A673 (cell line): ENCODE results near the gene HLA-DQB2. TPM values are rescaled to one million over a fixed set of nuclear protein-coding genes. Genes with fewer than 3 reads are reported as not detected.
"Not testable (repeated sequence)": the region's sequence is repeated elsewhere in the genome, so short reads cannot be mapped to it uniquely, and the experiment has no call there.

Experiments used
- Bru-seq: library from RNA; stranded (reverse); fragments of 400-500 nt; gene quantifications from one replicate; lab custom pipeline; 2021; lab: Mats Ljungman, UMichigan
- BruChase-seq, 2 experiments: library from RNA; stranded (reverse); fragments of 400-500 nt; gene quantifications; one replicate each; lab custom pipeline; 2021; lab: Mats Ljungman, UMichigan
- BruUV-seq: library from RNA; stranded (reverse); fragments of 400-500 nt; replicated peaks from 2 replicates; lab custom pipeline; 2021; lab: Mats Ljungman, UMichigan
- CTCF ChIA-PET: fragments of 300-600 bp; sonication (Branson Sonifier 250); formaldehyde crosslinking; loops from one replicate; lab custom pipeline; 2022; ENCODE audit warnings: antibody characterized with exemption; lab: Charles Lee
- POLR2A ChIA-PET: fragments of 300-600 bp; sonication (Branson Sonifier 250); formaldehyde crosslinking; loops from one replicate; lab custom pipeline; 2022; ENCODE audit warnings: antibody characterized with exemption; ENCODE audit not compliant: low non-redundant PET; lab: Charles Lee
- DNase-seq: peaks from one replicate; pipeline ENCODE4 v3.0.0-alpha.2; 2015; ENCODE audit warnings: low spot score
- H3K27ac ChIP-seq: fragments of 200-600 bp; sonication (generic); 2 replicates; pipeline ENCODE4 v1.5.1; 2016; ENCODE audit warnings: mixed run types, low read depth, mild to moderate bottlenecking, mixed read lengths, antibody characterized with exemption, low read length; ENCODE audit not compliant: poor library complexity, severe bottlenecking
- H3K27me3 ChIP-seq: fragments of 200-600 bp; sonication (generic); replicated peaks from 2 replicates; pipeline ENCODE4 v1.6.1; 2017; ENCODE audit warnings: mixed run types, low read depth, mild to moderate bottlenecking, mixed read lengths, antibody characterized with exemption, low read length; ENCODE audit not compliant: insufficient read depth, poor library complexity
- H3K36me3 ChIP-seq: fragments of 200-600 bp; sonication (generic); 2 replicates; pipeline ENCODE4 v1.6.1; 2016; ENCODE audit warnings: mixed run types, mild to moderate bottlenecking, mixed read lengths, antibody characterized with exemption, low read length; ENCODE audit not compliant: insufficient read depth, poor library complexity, severe bottlenecking
- H3K4me1 ChIP-seq: fragments of 200-600 bp; sonication (generic); 2 replicates; pipeline ENCODE4 v1.6.1; 2017; ENCODE audit warnings: mixed run types, mild to moderate bottlenecking, mixed read lengths, antibody characterized with exemption, low read length; ENCODE audit not compliant: insufficient read depth, poor library complexity, severe bottlenecking
- H3K4me3 ChIP-seq: fragments of 200-600 bp; sonication (generic); 2 replicates; pipeline ENCODE4 v1.5.1; 2016; ENCODE audit warnings: low read depth, mixed run types, mild to moderate bottlenecking, mixed read lengths, low read length; ENCODE audit not compliant: poor library complexity, severe bottlenecking
- H3K9me3 ChIP-seq: fragments of 200-600 bp; sonication (generic); 2 replicates; pipeline ENCODE4 v1.6.1; 2016; ENCODE audit warnings: mixed run types, low read depth, mild to moderate bottlenecking, mixed read lengths, antibody characterized with exemption, low read length; ENCODE audit not compliant: poor library complexity, severe bottlenecking
- CTCF ChIP-seq: fragments of 300-800, 200-600 bp; sonication (generic); conservative IDR thresholded peaks from 2 replicates; pipeline ENCODE4 v1.5.1; 2017; ENCODE audit warnings: low read depth, mild to moderate bottlenecking, antibody characterized with exemption, low read length, moderate library complexity, mixed read lengths
- EZH2 ChIP-seq: fragments of 200-600 bp; sonication (generic); IDR thresholded peaks from 2 replicates; pipeline ENCODE4 v1.6.1; 2017; ENCODE audit warnings: borderline replicate concordance, low read depth, mild to moderate bottlenecking, mixed read lengths, antibody characterized with exemption, low read length; ENCODE audit not compliant: poor library complexity, severe bottlenecking
- intact Hi-C: fragments of 100-400 bp; cut with micrococcal nuclease; formaldehyde crosslinking; loops from one replicate; pipeline ENCODE4 v1.10.0; 2022; ENCODE audit not compliant: unreplicated experiment
- long read RNA-seq: library from polyadenylated mRNA; stranded (forward); transcript quantifications from one replicate; pipeline ENCODE4 v2.0.0, GENCODE V29; 2022
- total RNA-seq: library from RNA; stranded (reverse); gene quantifications from 2 replicates; pipeline ENCODE4 v1.2.3, GENCODE V29; 2021

Gene HLA-DQB2
- not detected in 2 replicates for total RNA-seq
- Bru-seq, nascent RNA: not detected
- not detected for BruChase-seq, experiment 1, labeled RNA remaining after a 2-hour chase
- not detected for BruChase-seq, experiment 2, labeled RNA remaining after a 6-hour chase
- long read RNA-seq: 0 reads

- DNase-seq: no peak
- no TSS peak for BruUV-seq
- Histone ChIP-seq H3K4me1 (no peaks in the 10 kb centered on the region), H3K27me3 (peaks cover 34% of the 10 kb centered on the region), H3K36me3 (no peaks in the 10 kb centered on the region), H3K4me3 (no peak within 1 kb of the TSS), H3K27ac (no peak within 1 kb of the TSS), H3K9me3 (no peaks in the 10 kb centered on the region)
- CTCF ChIA-PET: no interaction called here
- TF ChIP-seq EZH2 (no peak), CTCF (no peak)
- POLR2A ChIA-PET: no interaction called here
- intact Hi-C loops: loop anchor here (5.0 kb wide), 1 partner anchor 101 kb away; no protein-coding TSS in a partner anchor
Observed at GRCh38 chr6:32763421-32763820, at the start of gene HLA-DQB2. HLA-DQB2 (minus strand) TSS chr6:32763532; CDS start chr6:32763470, 62 bp downstream.

- Histone ChIP-seq H3K27me3 (peaks cover 24% of the 10 kb centered on the region), H3K27ac (no peak overlapping the region), H3K36me3 (no peaks in the 10 kb centered on the region), H3K9me3 (no peaks in the 10 kb centered on the region), H3K4me3 (no peak overlapping the region), H3K4me1 (no peaks in the 10 kb centered on the region)
- TF ChIP-seq CTCF: no peak
- no peak for TF ChIP-seq EZH2
- CTCF ChIA-PET: no interaction called here
- no TSS peak for BruUV-seq
- DNase-seq: no peak
- intact Hi-C loops: no loop called here
- POLR2A ChIA-PET: no interaction called here
Observed at GRCh38 chr6:32809171-32809570, 45.8 kb upstream of the HLA-DQB2 start.

GRCh38 chr6:32807020-32807580 is 43.8 kb upstream of the HLA-DQB2 start:
- intact Hi-C loops: no loop called here
- no peaks in the 10 kb centered on the region for H3K9me3 ChIP-seq
- H3K27ac ChIP-seq: no peak overlapping the region
- TF ChIP-seq CTCF (no peak), EZH2 (no peak)
- H3K27me3 ChIP-seq: peaks cover 44% of the 10 kb centered on the region
- no peaks in the 10 kb centered on the region for H3K4me1 ChIP-seq
- no peak for DNase-seq
- H3K4me3 ChIP-seq: no peak overlapping the region
- ChIA-PET POLR2A (no interaction called here), CTCF (no interaction called here)
- no TSS peak for BruUV-seq
- H3K36me3 ChIP-seq: no peaks in the 10 kb centered on the region

GRCh38 chr6:32805404-32805803 is 42.1 kb upstream of the HLA-DQB2 start:
- H3K9me3 ChIP-seq, H3K36me3 ChIP-seq, BruUV-seq, POLR2A ChIA-PET, DNase-seq, H3K4me1 ChIP-seq, H3K27ac ChIP-seq, H3K4me3 ChIP-seq, intact Hi-C loops, CTCF ChIA-PET: not testable (repeated sequence)
- H3K27me3 ChIP-seq: peaks cover 60% of the 10 kb centered on the region
